HCT116 (cell line): ENCODE results near the gene DCAF17. TPM values are rescaled to one million over a fixed set of nuclear protein-coding genes. Genes with fewer than 3 reads are reported as not detected.

Source experiments
- ATAC-seq: fragments of 200-7000 bp; cut with Tn5 transposase; 2 replicates; pipeline ENCODE4 v1.9.1; 2020; ENCODE audit warnings: mild to moderate bottlenecking, moderate library complexity
- BruUV-seq: library from RNA; stranded (reverse); fragments of 400-500 nt; replicated peaks from 2 replicates; lab custom pipeline; 2021; lab: Mats Ljungman, UMichigan
- CTCF ChIA-PET: fragments of 300-600 bp; sonication (Branson Sonifier 250); formaldehyde crosslinking; loops from one replicate; lab custom pipeline; 2021; ENCODE audit warnings: antibody characterized with exemption; lab: Charles Lee
- POLR2A ChIA-PET: fragments of 300-600, 350-600 bp; sonication (Branson Sonifier 250); formaldehyde crosslinking; loops from one replicate; lab custom pipeline; 2021; ENCODE audit warnings: antibody characterized with exemption; lab: Charles Lee
- RAD21 ChIA-PET, 2 experiments: fragments of 300-600 bp; sonication (Branson Sonifier 250); formaldehyde crosslinking; loops; one replicate each; lab custom pipeline; 2023; ENCODE audit warnings: low total read pairs in 2 of 2; ENCODE audit not compliant: uncharacterized antibody in 2 of 2, unreplicated experiment in 2 of 2, low non-redundant PET in 1 of 2; lab: Charles Lee
- DNase-seq: peaks from one replicate; pipeline ENCODE4 v3.0.0-alpha.2; 2010; ENCODE audit warnings: low read depth, low spot score
- H2AFZ ChIP-seq: fragments of 200-600 bp; shearing (Covaris generic), sonication (generic); 2 replicates; pipeline ENCODE4 v1.6.1; 2017; ENCODE audit warnings: low read depth, mixed run types, mixed read lengths, antibody characterized with exemption, low read length; ENCODE audit not compliant: poor library complexity, severe bottlenecking
- H3K27ac ChIP-seq: 2 replicates; pipeline ENCODE4 v1.5.1; 2012; ENCODE audit warnings: low read depth, low read length
- H3K27me3 ChIP-seq: fragments of 200-600 bp; sonication (generic); 2 replicates; pipeline ENCODE4 v1.6.1; 2016; ENCODE audit warnings: mixed run types, low read length, mixed read lengths; ENCODE audit not compliant: insufficient read depth
- H3K36me3 ChIP-seq, 2 experiments: fragments of 200-500 bp in 1 of 2; fragments of 200-600 bp in 1 of 2; sonication (Bioruptor generic) in 1 of 2; sonication (generic) in 1 of 2; 2 replicates each; pipeline versions ENCODE4 v1.5.1 to v1.6.1; 2014 to 2016; ENCODE audit warnings: low read length in 2 of 2, inconsistent platforms in 1 of 2, mixed read lengths in 1 of 2, mixed run types in 1 of 2; ENCODE audit not compliant: insufficient read depth in 2 of 2, control insufficient read depth in 1 of 2
- H3K4me1 ChIP-seq, 2 experiments: fragments of 200-600 bp in 1 of 2; sonication (generic) in 1 of 2; 2 replicates each; pipeline versions ENCODE4 v1.5.1 to v1.6.1; 2012 to 2017; ENCODE audit warnings: low read length in 2 of 2, inconsistent platforms in 1 of 2, mild to moderate bottlenecking in 1 of 2, mixed read lengths in 1 of 2, mixed run types in 1 of 2, moderate library complexity in 1 of 2; ENCODE audit not compliant: insufficient read depth in 2 of 2, control insufficient read depth in 1 of 2
- H3K4me2 ChIP-seq: fragments of 200-600 bp; sonication (generic); 2 replicates; pipeline ENCODE4 v1.6.1; 2017; ENCODE audit warnings: mixed run types, low read length, mixed read lengths
- H3K4me3 ChIP-seq, 2 experiments: fragments of 200-600 bp in 1 of 2; sonication (generic) in 1 of 2; replicated peaks in 1 of 2; 2 replicates each; pipeline ENCODE4 v1.5.1; 2011 to 2016; ENCODE audit warnings: low read length in 2 of 2, control low read depth in 1 of 2, low read depth in 1 of 2, mild to moderate bottlenecking in 1 of 2, mixed read lengths in 1 of 2, mixed run types in 1 of 2
- H3K79me2 ChIP-seq: fragments of 200-600 bp; sonication (generic); 2 replicates; pipeline ENCODE4 v1.6.1; 2017; ENCODE audit warnings: mild to moderate bottlenecking, mixed run types, low read length, moderate library complexity, mixed read lengths; ENCODE audit not compliant: insufficient read depth
- H3K9ac ChIP-seq: fragments of 200-600 bp; sonication (generic); 2 replicates; pipeline ENCODE4 v1.6.1; 2016; ENCODE audit warnings: low read length, mixed read lengths
- H3K9me2 ChIP-seq: fragments of 200-600 bp; sonication (generic), shearing (Covaris generic); 2 replicates; pipeline ENCODE4 v1.6.1; 2017; ENCODE audit warnings: mixed run types, mild to moderate bottlenecking, moderate library complexity; ENCODE audit not compliant: insufficient read depth
- H3K9me3 ChIP-seq, 2 experiments: fragments of 200-500 bp in 1 of 2; fragments of 200-600 bp in 1 of 2; sonication (Bioruptor generic) in 1 of 2; sonication (generic) in 1 of 2; 2 replicates each; pipeline ENCODE4 v1.6.1; 2014 to 2017; ENCODE audit warnings: low read length in 2 of 2, mixed read lengths in 2 of 2, inconsistent platforms in 1 of 2, low read depth in 1 of 2, mild to moderate bottlenecking in 1 of 2, mixed run types in 1 of 2, moderate library complexity in 1 of 2; ENCODE audit not compliant: control insufficient read depth in 1 of 2, insufficient read depth in 1 of 2
- H4K20me1 ChIP-seq: fragments of 200-600 bp; sonication (generic), shearing (Covaris generic); 2 replicates; pipeline ENCODE4 v1.6.1; 2017; ENCODE audit warnings: mixed run types, mild to moderate bottlenecking, moderate library complexity; ENCODE audit not compliant: insufficient read depth
- CBX3 ChIP-seq: IDR thresholded peaks from 2 replicates; pipeline ENCODE4 v1.6.1; 2012; ENCODE audit warnings: low read depth
- CEBPB ChIP-seq: IDR thresholded peaks from 2 replicates; pipeline ENCODE4 v1.6.1; 2012; ENCODE audit warnings: low read depth
- EGR1 ChIP-seq: IDR thresholded peaks from 2 replicates; pipeline ENCODE4 v1.6.1; 2012; ENCODE audit warnings: low read depth
- JUND ChIP-seq: IDR thresholded peaks from 2 replicates; pipeline ENCODE4 v1.6.1; 2012
- POLR2A ChIP-seq: IDR thresholded peaks from 2 replicates; pipeline ENCODE4 v1.7.0; 2011; ENCODE audit warnings: borderline replicate concordance; ENCODE audit not compliant: insufficient read depth, insufficient read length; ENCODE audit errors: extremely low read depth
- YY1 ChIP-seq: IDR thresholded peaks from 2 replicates; pipeline ENCODE4 v1.6.1; 2011; ENCODE audit warnings: low read length, low read depth, moderate library complexity, mild to moderate bottlenecking; ENCODE audit not compliant: insufficient replicate concordance; ENCODE audit errors: extremely low read depth
- intact Hi-C: fragments of 100-400 bp; cut with micrococcal nuclease; formaldehyde crosslinking; loops from 2 replicates; pipeline ENCODE4 v1.10.0; 2022
- total RNA-seq: library from RNA; stranded (reverse); gene quantifications from one replicate; pipeline ENCODE4 v1.2.1, GENCODE V29; 2021; ENCODE audit not compliant: unreplicated experiment
- TF ChIP-seq, protein P1 (sequence below): IDR thresholded peaks from 2 replicates; pipeline ENCODE4 v1.6.1; 2012
- TF ChIP-seq, protein P2 (sequence below): IDR thresholded peaks from 2 replicates; pipeline ENCODE4 v1.6.1; 2012; ENCODE audit warnings: low read depth
- TF ChIP-seq, protein P3 (sequence below), 3 experiments: fragments of 200-600 bp in 1 of 3; sonication (generic) in 1 of 3; IDR thresholded peaks in 2 of 3; conservative IDR thresholded peaks in 1 of 3; 2 replicates each; pipeline ENCODE4 v1.5.1; 2012 to 2017; ENCODE audit warnings: low read depth in 2 of 3, low read length in 2 of 3, antibody characterized with exemption in 1 of 3, borderline replicate concordance in 1 of 3, control low read depth in 1 of 3, mild to moderate bottlenecking in 1 of 3, mixed read lengths in 1 of 3, mixed run types in 1 of 3, moderate library complexity in 1 of 3; ENCODE audit not compliant: insufficient read depth in 1 of 3

DCAF17 gene
- total RNA-seq, 1 experiment from 2014 or later, result 17.7 TPM

DNA sequence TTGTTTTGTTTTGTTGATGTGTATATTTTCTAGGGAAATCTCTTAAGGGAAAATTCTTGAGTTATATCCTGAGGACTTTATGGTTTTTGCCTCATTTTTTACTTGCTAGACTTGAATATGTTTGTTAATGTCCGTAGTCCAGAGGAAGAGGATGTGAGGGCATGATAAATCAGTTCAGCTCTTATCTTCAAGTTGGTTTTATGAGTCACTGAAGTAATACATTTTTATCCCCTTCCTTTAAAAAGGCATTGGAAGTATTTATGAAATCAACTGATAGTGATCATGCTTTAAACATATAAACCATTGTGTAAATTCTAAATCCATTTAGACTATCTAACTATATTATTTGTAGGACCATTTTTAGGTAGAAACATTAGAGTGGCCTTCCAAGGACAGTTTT lies 44.3 kb downstream of the DCAF17 start:
- Histone ChIP-seq H3K9me3 (no peaks in the 10 kb centered on the region), H3K79me2 (no peaks in the 10 kb centered on the region), H3K4me3 (no peak overlapping the region), H3K9me2 (no peaks in the 10 kb centered on the region), H2AFZ (no peak overlapping the region), H3K36me3 (no peaks in the 10 kb centered on the region), H3K27me3 (no peaks in the 10 kb centered on the region), H3K4me2 (no peak overlapping the region), H3K9ac (no peak overlapping the region), H4K20me1 (no peaks in the 10 kb centered on the region), H3K4me1 (no peaks in the 10 kb centered on the region), H3K27ac (no peak overlapping the region)
- ChIA-PET RAD21 (no interaction called here), CTCF (no interaction called here), POLR2A (no interaction called here)
- TF ChIP-seq JUND (no peak), CEBPB (no peak), YY1 (no peak), CBX3 (no peak), EGR1 (no peak), POLR2A (no peak)
- TF ChIP-seq, protein P1, sequence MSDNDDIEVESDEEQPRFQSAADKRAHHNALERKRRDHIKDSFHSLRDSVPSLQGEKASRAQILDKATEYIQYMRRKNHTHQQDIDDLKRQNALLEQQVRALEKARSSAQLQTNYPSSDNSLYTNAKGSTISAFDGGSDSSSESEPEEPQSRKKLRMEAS, result no peak
- TF ChIP-seq, protein P2, sequence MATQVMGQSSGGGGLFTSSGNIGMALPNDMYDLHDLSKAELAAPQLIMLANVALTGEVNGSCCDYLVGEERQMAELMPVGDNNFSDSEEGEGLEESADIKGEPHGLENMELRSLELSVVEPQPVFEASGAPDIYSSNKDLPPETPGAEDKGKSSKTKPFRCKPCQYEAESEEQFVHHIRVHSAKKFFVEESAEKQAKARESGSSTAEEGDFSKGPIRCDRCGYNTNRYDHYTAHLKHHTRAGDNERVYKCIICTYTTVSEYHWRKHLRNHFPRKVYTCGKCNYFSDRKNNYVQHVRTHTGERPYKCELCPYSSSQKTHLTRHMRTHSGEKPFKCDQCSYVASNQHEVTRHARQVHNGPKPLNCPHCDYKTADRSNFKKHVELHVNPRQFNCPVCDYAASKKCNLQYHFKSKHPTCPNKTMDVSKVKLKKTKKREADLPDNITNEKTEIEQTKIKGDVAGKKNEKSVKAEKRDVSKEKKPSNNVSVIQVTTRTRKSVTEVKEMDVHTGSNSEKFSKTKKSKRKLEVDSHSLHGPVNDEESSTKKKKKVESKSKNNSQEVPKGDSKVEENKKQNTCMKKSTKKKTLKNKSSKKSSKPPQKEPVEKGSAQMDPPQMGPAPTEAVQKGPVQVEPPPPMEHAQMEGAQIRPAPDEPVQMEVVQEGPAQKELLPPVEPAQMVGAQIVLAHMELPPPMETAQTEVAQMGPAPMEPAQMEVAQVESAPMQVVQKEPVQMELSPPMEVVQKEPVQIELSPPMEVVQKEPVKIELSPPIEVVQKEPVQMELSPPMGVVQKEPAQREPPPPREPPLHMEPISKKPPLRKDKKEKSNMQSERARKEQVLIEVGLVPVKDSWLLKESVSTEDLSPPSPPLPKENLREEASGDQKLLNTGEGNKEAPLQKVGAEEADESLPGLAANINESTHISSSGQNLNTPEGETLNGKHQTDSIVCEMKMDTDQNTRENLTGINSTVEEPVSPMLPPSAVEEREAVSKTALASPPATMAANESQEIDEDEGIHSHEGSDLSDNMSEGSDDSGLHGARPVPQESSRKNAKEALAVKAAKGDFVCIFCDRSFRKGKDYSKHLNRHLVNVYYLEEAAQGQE, result no peak
- TF ChIP-seq, protein P3, sequence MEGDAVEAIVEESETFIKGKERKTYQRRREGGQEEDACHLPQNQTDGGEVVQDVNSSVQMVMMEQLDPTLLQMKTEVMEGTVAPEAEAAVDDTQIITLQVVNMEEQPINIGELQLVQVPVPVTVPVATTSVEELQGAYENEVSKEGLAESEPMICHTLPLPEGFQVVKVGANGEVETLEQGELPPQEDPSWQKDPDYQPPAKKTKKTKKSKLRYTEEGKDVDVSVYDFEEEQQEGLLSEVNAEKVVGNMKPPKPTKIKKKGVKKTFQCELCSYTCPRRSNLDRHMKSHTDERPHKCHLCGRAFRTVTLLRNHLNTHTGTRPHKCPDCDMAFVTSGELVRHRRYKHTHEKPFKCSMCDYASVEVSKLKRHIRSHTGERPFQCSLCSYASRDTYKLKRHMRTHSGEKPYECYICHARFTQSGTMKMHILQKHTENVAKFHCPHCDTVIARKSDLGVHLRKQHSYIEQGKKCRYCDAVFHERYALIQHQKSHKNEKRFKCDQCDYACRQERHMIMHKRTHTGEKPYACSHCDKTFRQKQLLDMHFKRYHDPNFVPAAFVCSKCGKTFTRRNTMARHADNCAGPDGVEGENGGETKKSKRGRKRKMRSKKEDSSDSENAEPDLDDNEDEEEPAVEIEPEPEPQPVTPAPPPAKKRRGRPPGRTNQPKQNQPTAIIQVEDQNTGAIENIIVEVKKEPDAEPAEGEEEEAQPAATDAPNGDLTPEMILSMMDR (IDR thresholded peaks at IDR 0.05 in 2 of 3, conservative IDR thresholded peaks at IDR 0.05 in 1 of 3; ENCODE audit: borderline replicate concordance in 1 of 3, insufficient read depth in 1 of 3, low read depth in 2 of 3, low read length in 2 of 3), result no peak
- no TSS peak for BruUV-seq
- intact Hi-C loops, result no loop called here
- ATAC-seq (no peak), DNase-seq (no peak)
